ENCODE data around the gene JAK2. TPM values are rescaled to one million over a fixed set of nuclear protein-coding genes. Genes with fewer than 3 reads are reported as not detected.

Gene JAK2
- total RNA-seq, 2 donors from 2014 or later = 8.6 to 13.9 TPM

- Histone ChIP-seq H3K27ac (no peak overlapping the region), H3K36me3 (peaks cover 0 to 9% of the 10 kb centered on the region in 2 donors), H3K9me3 (no peaks in the 10 kb centered on the region), H3K4me3 (no peak overlapping the region), H3K27me3 (replicated peaks; ENCODE audit: insufficient read depth) (no peaks in the 10 kb centered on the region), H3K4me1 (replicated peaks) (no peaks in the 10 kb centered on the region)
- TF ChIP-seq POLR2A (IDR thresholded peaks at IDR 0.05) (no peak), POLR2AphosphoS5 (IDR thresholded peaks at IDR 0.05) (no peak), CTCF (IDR thresholded peaks at IDR 0.05) (no peak)
- 97% methylated on average over 50 of the region's 50 CpGs for WGBS
- DNase-seq (ENCODE audit: low spot score) = no peak
- intact Hi-C loops (cut with DNase I) = no loop called here
These were observed 126.0 kb downstream of the JAK2 start for GRCh38 chr9:5110867-5111681.

GRCh38 chr9:5111696-5112095 lies 126.6 kb downstream of the JAK2 start:
- Histone ChIP-seq H3K9me3 (no peaks in the 10 kb centered on the region), H3K27me3 (replicated peaks; ENCODE audit: insufficient read depth) (no peaks in the 10 kb centered on the region), H3K4me1 (replicated peaks) (no peaks in the 10 kb centered on the region), H3K4me3 (no peak overlapping the region), H3K36me3 (peaks cover 0 to 9% of the 10 kb centered on the region in 2 donors), H3K27ac (no peak overlapping the region)
- no peak for DNase-seq (ENCODE audit: low spot score)
- intact Hi-C loops (cut with DNase I) = no loop called here
- WGBS = 97% methylated on average over 28 of the region's 28 CpGs
- no peak for TF ChIP-seq POLR2A (IDR thresholded peaks at IDR 0.05)
- no peak for TF ChIP-seq POLR2AphosphoS5 (IDR thresholded peaks at IDR 0.05)
- no peak for TF ChIP-seq CTCF (IDR thresholded peaks at IDR 0.05)

GRCh38 chr9:5112109-5112592 lies 127.1 kb downstream of the JAK2 start:
- H3K27me3 ChIP-seq (replicated peaks; ENCODE audit: insufficient read depth) = no peaks in the 10 kb centered on the region
- peaks cover 0 to 9% of the 10 kb centered on the region in 2 donors for H3K36me3 ChIP-seq
- H3K4me1 ChIP-seq (replicated peaks) = no peaks in the 10 kb centered on the region
- no peak for DNase-seq (ENCODE audit: low spot score)
- H3K27ac ChIP-seq = no peak overlapping the region
- no peak overlapping the region for H3K4me3 ChIP-seq
- WGBS = 97% methylated on average over 27 of the region's 30 CpGs
- intact Hi-C loops (cut with DNase I) = no loop called here
- no peaks in the 10 kb centered on the region for H3K9me3 ChIP-seq
- TF ChIP-seq POLR2AphosphoS5 (IDR thresholded peaks at IDR 0.05) = no peak
- no peak for TF ChIP-seq CTCF (IDR thresholded peaks at IDR 0.05)
- no peak for TF ChIP-seq POLR2A (IDR thresholded peaks at IDR 0.05)

- TF ChIP-seq POLR2A (IDR thresholded peaks at IDR 0.05) (no peak), CTCF (IDR thresholded peaks at IDR 0.05) (no peak), POLR2AphosphoS5 (IDR thresholded peaks at IDR 0.05) (no peak)
- Histone ChIP-seq H3K4me3 (no peak overlapping the region), H3K4me1 (replicated peaks) (no peaks in the 10 kb centered on the region), H3K9me3 (no peaks in the 10 kb centered on the region), H3K27ac (no peak overlapping the region), H3K36me3 (peaks cover 0 to 9% of the 10 kb centered on the region in 2 donors), H3K27me3 (replicated peaks; ENCODE audit: insufficient read depth) (no peaks in the 10 kb centered on the region)
- WGBS = 92% methylated on average over 17 of the region's 20 CpGs
- intact Hi-C loops (cut with DNase I) = no loop called here
- DNase-seq (ENCODE audit: low spot score) = no peak
These were observed 127.6 kb downstream of the JAK2 start for GRCh38 chr9:5112646-5113045.

GRCh38 chr9:5113523-5113922 lies 128.5 kb downstream of the JAK2 start:
- intact Hi-C loops (cut with DNase I) = no loop called here
- Histone ChIP-seq H3K4me3 (no peak overlapping the region), H3K27me3 (replicated peaks; ENCODE audit: insufficient read depth) (no peaks in the 10 kb centered on the region), H3K36me3 (peaks cover 0 to 9% of the 10 kb centered on the region in 2 donors), H3K27ac (no peak overlapping the region), H3K9me3 (no peaks in the 10 kb centered on the region), H3K4me1 (replicated peaks) (no peaks in the 10 kb centered on the region)
- no peak for TF ChIP-seq CTCF (IDR thresholded peaks at IDR 0.05)
- no peak for TF ChIP-seq POLR2AphosphoS5 (IDR thresholded peaks at IDR 0.05)
- TF ChIP-seq POLR2A (IDR thresholded peaks at IDR 0.05) = no peak
- WGBS = over 99% methylated on average over 10 of the region's 10 CpGs
- DNase-seq (ENCODE audit: low spot score) = no peak
